Effector CD8-positive, alpha-beta T cell (primary cell): Measurements from ENCODE around the gene CCDC63.

ENCODE experiments used
- DNase-seq: peaks from one replicate; lab custom pipeline; 2025; lab: John Stamatoyannopoulos, UW
- total RNA-seq, 4 experiments: gene quantifications; one replicate each; lab custom pipeline; 2026; lab: John Stamatoyannopoulos, UW

The CCDC63 gene
- 0 reads per million in 4 experiments for total RNA-seq

DNA sequence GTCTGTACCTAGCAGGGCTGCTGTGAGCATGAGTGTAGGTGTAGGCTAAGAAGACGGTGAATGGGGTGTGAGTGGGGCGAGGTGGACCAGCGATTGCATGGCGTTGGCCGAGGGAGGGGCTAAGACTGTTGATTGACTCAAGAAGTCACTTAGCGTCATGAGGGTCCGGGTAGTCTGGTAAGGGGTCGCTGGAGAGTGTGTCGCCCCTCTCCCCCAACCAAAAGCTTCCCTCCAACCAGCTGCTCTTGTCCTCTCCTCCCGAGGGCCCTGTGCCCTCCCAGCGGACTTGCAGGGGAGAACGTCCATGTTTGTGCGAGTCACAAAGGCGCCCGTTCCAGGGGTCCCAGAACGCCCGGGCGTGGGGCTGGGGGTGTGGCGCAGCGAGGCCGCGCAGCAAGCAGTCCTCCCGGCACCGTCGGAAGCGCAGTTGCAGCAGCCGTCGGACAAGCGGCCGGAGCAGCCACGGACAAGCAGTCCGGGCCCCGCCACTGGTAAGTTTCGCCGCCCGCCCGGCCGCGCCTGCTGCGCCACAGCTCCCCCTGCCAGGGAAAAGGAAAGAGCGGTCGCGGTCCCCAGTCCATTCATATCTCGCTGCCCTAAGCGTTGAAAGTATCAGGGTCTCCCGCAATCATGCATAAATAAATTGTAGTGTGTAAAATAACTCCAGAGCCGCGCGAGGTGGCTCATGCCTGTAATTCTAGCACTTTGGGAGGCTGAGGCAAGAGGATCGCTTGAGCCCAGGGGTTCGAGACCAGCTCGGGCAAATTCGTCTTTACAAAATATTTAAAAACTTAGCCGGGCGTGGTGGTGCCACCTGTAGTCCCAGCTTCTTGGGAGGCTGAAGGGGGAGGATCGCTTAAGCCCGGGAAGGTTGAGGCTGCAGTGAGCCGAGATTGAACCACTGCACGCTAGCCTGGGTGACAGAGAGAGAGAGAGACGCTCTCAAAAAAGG is at the start of gene CCDC63:
Gene CCDC63, plus strand, starts transcription at position 373 of the 952 bp plus-strand sequence. CDS start 5,968 bp downstream, outside the sequence.
- DNase-seq: no peak

DNA sequence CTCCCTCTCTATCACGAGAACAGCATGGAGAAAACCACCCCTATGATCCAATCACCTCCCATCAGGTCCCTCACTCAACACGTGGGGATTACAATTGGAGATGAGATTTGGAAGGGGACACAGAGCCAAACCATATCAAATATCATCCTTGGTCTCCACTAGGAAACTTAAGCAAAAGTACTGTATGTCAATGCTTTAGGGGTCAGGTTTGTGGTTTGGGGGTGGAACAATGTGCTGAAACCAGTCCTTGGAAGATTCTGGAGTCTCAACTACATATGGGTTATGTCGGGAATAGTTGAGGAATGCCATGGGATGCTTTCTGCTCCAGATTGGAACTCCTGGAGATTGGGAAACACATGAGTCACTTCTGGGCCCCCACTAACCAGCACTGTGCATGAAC is 48.3 kb upstream of the CCDC63 start:
- DNase-seq: no peak

DNA sequence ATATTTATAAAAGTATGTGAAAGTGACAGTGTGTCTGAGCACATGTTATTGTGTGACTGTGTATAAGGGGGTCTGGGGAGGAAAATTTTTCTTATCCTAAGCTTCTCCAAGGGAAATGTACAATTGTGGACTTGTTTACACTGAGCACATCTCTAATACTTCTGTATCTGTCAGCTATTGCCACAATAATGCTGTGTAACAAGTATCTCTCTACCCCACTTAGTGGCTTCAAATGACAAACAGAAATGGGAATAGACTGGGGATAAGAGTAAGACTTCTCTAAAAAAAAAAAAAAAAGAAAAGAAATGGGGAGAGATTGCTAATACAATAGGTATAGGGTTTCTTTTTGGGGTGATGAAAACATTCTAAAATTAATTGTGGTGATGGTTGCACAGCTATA is 44.3 kb upstream of the CCDC63 start:
- DNase-seq: no peak

DNA sequence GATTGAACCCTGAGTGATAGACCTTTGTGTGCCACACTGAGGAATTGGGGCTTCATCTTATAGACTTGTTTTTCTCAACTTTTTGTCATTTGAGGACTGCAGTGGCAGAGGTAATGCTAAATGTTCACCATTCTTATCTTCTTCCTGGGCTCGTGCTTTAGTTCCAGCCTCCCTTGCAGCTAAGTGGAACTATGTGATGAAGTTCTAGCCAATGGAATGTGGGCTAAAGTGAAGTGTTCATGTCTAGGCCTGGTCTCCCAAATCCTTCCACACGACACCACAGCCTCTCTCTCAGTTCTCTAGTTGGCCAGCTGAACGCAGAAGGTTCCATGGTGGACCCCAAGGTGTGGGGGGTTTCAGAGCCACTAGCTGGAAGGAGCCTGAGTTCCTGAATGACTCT is 42.4 kb upstream of the CCDC63 start:
- DNase-seq: no peak

DNA sequence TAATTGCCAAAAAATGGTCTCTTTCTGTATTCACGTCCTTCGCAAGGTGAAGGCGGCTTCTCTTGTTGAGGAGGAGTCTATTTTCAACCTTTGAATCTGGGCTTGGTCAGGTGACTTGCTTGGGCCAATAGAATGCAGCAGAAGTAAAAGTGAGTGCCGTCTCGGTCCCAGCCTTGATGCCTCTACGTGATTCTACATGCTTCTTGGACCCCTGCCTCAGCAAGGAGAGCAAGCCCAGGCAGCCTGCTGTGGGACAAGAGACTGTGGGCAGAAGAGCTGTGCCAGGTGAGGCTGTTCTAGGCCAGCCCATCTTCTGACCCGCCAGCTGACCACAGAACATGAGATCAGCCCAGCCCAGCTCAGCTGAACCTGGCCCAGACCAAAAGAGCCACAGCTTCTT is 39.1 kb upstream of the CCDC63 start:
- no peak for DNase-seq

DNA sequence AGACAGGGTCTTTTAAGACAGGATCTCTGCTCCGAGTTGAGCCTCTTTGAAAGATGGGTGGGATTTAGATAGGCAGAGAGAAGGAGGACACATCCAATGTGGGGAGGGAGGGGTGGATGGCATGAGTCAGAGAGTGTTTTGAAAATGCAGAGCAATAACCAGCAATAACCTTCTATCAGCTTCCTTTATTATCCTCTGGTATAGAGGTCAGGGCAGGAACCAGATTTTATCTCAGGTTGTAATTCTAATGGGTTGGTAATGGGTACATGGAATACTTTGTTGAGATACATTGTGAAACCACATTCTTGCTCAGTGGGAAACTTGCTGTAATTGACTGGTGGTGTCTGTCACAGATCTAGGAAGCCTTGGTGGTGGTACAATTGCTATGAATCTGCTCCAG is 37.6 kb upstream of the CCDC63 start:
- no peak for DNase-seq

DNA sequence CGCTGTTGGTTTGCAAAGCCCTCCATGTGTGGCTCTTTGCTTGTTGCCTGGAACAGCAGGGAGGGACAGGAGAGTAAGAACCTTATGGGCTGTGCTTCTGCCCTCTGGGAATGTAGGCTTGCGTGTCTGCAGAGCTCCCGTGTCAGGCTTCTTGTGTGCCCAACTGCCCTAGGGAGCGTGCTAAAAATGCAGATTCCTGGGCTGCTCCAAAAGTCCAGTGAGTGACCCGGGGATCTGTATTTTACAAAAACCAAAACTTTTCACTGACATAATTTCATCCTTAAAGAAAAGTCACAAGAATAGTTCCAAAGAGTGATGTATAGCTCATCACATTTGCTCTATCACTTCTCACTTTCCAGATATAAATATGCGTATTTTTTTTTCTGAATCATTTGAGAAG is 34.8 kb upstream of the CCDC63 start:
- no peak for DNase-seq

DNA sequence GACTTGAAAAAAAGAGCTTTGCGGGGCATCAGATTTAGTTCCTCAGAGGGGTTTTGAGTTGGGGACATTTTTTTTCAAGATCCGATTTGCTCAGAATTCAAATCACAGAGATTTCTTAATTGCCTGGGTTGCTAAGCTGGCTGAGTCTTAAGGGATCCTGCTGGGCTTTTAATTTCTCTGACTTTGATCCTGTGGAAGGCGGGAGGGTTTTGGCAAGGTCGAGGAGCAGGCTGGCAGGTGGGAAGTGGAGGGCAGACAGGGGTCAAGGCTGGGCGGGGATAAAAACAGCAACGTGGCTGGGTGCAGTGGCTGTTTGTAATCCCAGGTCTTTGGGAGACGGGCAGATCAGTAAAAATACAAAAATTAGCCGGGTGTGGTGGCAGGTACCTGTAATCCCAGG is 33.5 kb upstream of the CCDC63 start:
- DNase-seq: no peak

DNA sequence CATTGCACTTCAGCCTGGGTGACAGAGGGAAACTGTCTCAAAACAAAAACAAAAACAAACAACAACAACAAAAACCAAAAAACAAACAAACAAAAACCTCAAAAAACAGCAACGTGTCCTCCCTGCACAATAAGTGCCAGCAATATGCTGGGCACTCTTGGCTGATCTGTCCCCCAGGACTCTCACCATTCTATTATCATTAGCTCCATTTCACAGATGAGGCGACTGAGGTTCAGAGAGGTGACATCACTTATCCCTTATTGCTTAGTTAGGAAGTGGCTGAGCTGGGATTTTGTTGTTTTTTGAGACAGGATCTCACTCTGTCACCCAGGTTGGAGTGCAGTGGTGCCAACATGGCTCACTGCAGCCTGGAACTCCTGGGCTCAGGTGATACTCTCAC is 33.0 kb upstream of the CCDC63 start:
- DNase-seq: no peak

DNA sequence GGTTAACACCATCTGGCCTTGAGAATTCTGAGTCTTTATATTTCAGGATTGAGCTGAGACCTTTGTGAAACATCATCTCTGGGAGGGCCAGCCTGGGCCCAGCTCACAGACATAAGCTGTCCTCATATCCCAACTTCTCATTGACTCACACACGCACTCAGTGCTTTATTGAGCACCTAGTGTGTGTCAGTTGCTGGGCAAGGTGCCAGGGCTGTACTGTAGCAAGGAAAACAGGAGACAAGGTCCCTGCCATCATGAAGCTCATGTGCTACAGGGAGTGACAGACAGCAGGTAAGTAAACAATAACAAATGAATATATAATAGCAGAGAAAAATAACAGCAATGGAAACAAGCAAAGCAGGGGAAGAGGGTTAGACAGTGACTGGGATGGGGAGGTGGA is 30.5 kb upstream of the CCDC63 start:
- DNase-seq: no peak

DNA sequence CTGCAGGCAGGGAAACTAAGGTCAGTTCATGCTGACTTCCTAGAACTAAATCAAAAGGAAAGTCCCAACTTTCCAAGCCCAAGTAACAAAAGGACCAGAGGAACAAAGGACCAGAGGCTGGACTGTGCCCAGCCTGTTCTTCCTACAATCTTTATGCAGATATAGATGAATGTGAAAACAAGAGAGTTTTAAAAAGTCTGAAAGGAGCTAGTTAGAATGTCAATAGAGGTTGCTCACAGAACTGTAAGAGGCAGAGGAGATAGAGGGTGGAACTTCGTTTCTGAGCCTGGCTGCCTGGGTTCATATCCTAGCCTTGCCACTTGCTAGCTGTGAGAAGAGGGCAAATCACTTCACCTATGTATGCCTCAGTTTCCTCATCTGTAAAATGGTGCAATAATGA is 30.0 kb upstream of the CCDC63 start:
- DNase-seq: no peak

DNA sequence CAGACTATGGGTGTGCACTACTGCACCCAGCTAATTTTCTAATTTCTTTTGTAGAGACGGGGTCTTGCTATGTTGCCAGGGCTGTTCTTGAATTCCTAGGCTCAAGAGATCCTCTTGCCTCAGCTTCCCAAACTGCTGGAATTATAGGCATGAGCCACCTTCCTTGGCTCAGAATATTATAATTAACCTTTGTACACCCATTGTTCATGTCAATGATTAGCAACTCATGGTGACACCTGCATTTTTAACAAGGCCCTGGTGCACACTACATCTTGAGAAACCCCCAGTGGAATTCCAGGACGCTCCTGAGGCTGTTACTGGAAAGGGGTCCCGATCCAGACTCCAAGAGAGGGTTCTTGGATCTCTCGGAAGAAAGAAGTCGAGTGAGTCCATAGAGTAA is 28.3 kb upstream of the CCDC63 start:
- no peak for DNase-seq

DNA sequence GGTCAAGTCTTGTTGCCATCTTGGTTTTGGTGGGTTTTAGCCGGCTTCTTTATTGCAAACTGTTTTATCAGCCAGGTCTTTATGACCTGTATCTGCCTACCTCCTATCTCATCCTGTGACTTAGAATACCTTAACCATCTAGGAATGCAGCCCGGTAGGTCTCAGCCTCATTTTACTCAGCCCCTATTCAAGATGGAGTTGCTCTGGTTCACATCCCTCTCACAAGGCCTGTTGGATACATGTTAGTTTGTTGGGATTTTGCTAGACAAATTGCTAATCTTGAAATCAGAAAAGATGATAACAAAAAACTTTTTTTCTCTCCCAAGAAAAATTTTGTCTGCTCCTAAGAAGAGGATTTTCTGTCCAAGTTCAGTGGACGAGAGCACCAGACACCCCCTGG is 27.6 kb upstream of the CCDC63 start:
- no peak for DNase-seq

DNA sequence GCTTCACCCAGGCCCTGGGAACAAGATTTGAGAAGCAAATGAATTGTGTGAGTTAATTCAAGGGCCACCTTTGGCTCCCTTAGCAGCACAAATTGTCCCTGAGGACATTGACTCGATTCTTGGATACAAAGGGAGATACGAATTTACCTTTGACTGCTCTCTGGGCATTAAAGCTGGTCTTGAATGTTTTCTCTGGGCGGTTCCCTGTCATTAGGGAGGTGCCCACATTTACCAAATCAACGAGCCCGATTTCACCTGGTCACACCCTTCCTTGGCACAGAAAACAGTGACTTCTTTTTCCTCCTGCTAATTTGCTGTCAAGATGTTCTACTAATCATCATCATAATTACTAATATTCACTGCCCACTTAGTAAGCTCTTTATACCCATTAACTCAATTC is 27.1 kb upstream of the CCDC63 start:
- no peak for DNase-seq

DNA sequence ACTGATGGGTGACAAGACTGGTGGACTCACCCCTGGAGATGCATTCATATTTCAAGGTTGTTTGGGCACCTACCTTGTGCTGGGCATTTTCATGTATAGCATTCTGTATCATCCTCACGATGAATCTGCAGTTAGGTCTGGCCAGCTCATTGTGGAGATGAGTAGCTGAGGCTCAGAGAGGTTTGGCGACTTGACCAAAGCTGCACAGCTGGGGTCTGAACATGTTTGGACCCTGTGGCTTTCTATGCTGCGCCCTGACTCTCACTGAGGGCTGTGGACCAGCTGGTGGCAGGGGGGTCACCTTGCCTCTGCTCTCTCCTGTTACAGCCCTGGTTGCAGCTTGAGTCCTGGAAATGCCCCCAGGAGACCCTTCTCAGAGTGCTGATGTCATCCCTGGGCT is 24.9 kb upstream of the CCDC63 start:
- DNase-seq: no peak

DNA sequence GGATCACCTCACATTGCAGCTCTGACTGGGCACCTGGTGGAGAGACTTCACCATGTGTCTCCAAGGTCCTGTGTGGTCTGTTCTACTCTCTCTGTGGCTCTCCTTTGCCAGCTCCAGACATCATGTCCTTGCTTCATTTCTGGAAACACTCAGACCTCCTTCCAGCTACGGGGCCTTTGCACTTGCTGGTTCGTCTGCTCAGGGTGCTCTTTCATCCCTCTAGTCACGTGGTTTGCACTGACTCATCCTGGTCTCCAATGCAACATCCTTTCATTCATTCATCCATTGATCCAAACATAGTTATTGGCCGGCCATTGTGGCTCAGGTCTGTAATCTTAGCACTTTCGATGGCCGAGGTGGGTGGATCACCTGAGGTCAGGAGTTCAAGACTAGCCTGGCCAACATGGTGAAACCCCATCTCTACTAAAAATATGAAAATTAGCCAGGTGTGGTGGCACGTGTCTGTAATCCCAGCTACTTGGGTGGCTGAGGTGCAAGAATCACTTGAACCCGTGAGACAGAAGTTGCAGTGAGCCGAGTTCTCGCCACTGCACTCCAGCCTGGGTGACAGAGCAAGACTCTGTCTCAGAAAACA is 23.9 kb upstream of the CCDC63 start:
- DNase-seq: no peak

DNA sequence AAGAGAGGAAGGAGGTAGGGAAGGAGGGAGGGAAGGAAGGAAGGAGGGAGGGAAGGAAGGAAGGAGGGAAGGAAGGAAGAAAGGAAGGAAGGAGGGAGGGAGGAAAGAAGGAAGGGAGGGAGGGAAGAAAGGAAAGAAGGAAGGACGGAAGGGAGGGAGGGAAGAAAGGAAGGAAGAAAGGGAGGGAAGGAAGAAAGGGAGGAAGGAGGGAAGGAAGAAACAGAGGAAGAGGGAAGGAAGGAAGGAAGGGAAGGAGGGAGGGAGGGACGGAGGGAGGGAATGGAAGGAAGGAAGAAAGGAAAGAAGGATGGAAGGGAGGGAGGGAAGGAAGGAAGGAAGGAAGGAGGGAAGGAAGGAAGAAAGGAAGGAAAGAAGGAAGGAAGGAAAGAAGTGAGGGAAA is 22.4 kb upstream of the CCDC63 start:
- DNase-seq: no peak

DNA sequence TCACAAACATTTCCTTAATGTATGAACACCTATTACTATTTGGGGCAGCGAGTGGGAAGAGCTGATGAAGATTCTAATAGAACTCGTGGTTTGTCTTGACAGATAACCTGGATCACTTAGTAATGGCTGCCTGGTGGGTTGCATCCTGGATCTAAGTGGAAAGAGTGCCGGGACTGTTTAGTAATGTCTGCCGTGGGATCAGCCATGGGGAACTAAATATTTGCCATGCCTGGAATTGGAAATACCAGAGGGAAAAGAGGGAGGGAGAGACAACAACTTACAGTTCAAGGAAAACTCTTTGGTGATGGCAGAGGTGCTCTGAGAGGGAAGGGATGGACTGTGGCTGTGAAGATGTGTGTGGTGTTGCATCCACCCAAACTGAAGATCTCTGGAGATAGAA is 21.3 kb upstream of the CCDC63 start:
- DNase-seq: no peak

DNA sequence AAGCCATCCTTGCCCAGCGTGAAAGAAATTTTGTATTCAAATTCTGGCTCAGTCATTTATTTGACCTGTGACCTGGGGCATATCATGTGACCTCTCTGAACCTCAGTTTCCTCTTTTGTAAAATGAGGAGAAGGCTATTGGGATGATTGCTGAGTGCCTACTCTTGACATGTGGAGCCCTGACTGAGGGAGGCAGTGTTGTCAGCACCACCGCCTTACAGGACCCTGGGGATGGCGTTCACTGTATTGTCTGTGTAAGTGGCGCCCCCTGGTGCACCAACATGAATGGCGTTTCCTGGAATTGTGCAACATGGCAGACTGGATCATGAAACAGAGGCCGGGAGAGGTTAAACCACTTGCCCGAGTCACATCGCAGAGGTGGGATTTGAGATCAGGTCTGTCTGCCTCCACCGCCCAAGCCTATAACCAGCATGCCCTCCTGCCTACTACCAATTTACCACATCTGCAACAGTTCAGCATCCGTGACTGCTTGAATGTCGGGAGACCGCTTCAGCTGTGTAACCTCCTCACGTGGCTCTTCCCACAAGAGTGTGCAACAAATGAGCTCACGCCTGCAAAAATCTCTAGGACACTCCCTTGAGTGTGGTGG is 20.1 kb upstream of the CCDC63 start:
- DNase-seq: peak; percentile 63

DNA sequence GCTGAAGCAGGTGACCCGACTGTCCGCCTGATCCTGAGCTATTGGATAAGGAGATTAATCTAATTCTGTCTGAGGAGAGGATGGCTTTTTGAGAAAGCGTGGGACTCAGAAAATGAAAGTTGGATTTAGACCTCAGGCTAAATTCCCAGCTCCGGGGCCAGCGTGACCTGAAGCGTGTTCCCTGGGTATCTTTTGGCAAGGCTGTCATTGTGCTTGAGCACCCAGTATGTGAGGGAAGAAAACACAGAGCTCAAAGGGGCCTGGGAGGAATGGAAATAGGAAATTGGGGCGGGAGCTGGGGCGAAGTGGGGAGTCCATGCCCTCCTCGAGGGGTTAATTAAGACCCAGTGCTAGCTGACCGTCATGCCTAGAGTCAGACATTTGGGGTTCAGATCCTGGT is 17.5 kb upstream of the CCDC63 start:
- no peak for DNase-seq

DNA sequence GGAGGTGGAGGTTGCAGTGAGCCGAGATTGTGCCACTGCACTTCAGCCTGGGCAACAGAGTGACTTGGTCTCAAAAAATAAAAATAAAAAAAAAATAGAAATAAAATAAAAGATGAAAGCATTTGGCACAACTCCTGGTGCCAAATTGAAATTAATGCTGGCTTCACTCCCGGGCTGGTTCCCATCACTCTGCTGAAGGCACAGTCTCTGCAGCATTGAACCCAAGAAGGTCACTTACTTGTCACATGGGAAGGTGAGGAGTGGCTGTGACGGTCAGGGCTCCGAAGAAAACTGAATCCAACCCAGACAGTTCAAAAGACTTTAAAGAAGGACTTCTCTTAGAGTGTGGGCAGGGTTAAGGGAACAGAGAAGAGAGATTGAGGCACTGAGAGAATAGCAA is 10.5 kb upstream of the CCDC63 start:
- DNase-seq: no peak

DNA sequence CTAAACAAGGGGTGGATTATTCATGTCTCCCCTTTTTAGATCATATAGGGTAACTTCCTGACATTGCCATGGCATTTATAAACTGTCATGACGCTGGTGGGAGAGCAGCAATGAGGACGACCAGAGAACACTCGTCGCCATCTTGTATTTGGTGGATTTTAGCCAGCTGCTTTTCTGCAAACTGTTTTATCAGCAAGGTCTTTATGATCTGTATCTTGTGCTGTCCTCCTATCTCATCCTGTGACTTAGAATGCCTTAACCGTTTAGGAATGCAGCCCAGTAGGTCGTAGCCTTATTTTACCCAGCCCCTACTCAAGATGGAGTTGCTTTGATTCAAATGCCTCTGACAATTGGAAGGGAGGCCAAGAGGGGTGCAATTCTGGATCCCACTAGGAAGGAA is 5.8 kb upstream of the CCDC63 start:
- no peak for DNase-seq

DNA sequence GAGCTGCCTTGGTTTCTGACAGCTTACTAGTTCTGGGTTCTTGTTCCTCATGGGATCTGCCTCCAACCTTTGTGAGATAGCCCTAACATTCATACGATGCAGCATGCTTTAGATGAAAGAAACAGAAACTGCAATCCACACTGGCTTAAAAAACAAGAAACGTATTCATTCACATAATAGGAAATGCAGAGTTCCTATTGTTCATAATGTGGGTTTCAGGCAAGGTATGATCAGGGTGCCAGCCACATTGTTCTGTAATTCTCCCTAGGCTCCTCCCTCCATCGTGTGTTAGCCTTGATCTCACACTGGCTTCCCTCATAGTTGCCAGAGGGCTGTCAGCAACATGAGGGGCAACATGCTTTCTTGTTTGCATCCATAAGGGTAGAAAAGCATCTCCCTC is 2.7 kb upstream of the CCDC63 start:
- DNase-seq: no peak
